CD14-positive monocyte (primary cell): ENCODE data around the gene USP15. TPM values are rescaled to one million over a fixed set of nuclear protein-coding genes. Genes with fewer than 3 reads are reported as not detected.
A peak's percentile ranks its signal among the peaks of the same experiment; 100 is the strongest.

Experiments
- DNase-seq, 3 donors: peaks; one replicate each; pipeline ENCODE4 v3.0.0-alpha.2; 2011 to 2022
- H2AFZ ChIP-seq: 2 replicates; pipeline ENCODE4 v1.6.0; 2012; ENCODE audit warnings: mild to moderate bottlenecking, low read depth, low read length, inconsistent platforms; ENCODE audit not compliant: insufficient read depth, poor library complexity, severe bottlenecking
- H3K27ac ChIP-seq, 2 donors: 1 replicate in 1 of 2; 2 replicates in 1 of 2; pipeline ENCODE4 v1.5.1; 2012 to 2013; ENCODE audit warnings: low read length in 2 of 2, control low read depth in 1 of 2, inconsistent platforms in 1 of 2, low read depth in 1 of 2, mild to moderate bottlenecking in 1 of 2
- H3K27me3 ChIP-seq, 2 donors: one replicate each; pipeline versions ENCODE4 v1.6.0 to v1.6.1; 2011 to 2013; ENCODE audit warnings: low read length in 2 of 2; ENCODE audit not compliant: control insufficient read depth in 2 of 2, insufficient read depth in 2 of 2
- H3K36me3 ChIP-seq, 2 donors: replicated peaks in 1 of 2; 1 replicate in 1 of 2; 2 replicates in 1 of 2; pipeline versions ENCODE4 v1.5.1 to v1.6.1; 2012 to 2013; ENCODE audit warnings: low read length in 2 of 2, control low read depth in 1 of 2, inconsistent platforms in 1 of 2, mild to moderate bottlenecking in 1 of 2; ENCODE audit not compliant: insufficient read depth in 2 of 2, control insufficient read depth in 1 of 2
- H3K4me1 ChIP-seq, 2 donors: 1 replicate in 1 of 2; 2 replicates in 1 of 2; pipeline versions ENCODE4 v1.5.1 to v1.6.1; 2012 to 2013; ENCODE audit warnings: low read length in 2 of 2, control low read depth in 1 of 2, inconsistent platforms in 1 of 2, mild to moderate bottlenecking in 1 of 2, moderate library complexity in 1 of 2; ENCODE audit not compliant: insufficient read depth in 2 of 2, control insufficient read depth in 1 of 2
- H3K4me2 ChIP-seq: replicated peaks from 2 replicates; pipeline ENCODE3; 2012; ENCODE audit warnings: low read length, moderate library complexity, mild to moderate bottlenecking; ENCODE audit not compliant: poor library complexity, severe bottlenecking; ENCODE audit errors: extremely low read depth
- H3K4me3 ChIP-seq, 3 experiments: fragments of 200-600 bp in 1 of 3; sonication (generic) in 1 of 3; replicated peaks in 1 of 3; 1 replicate in 2 of 3; 2 replicates in 1 of 3; pipeline ENCODE4 v1.5.1; 2011 to 2013; ENCODE audit warnings: low read length in 3 of 3, mild to moderate bottlenecking in 3 of 3, control low read depth in 2 of 3, low read depth in 2 of 3, inconsistent platforms in 1 of 3, moderate library complexity in 1 of 3
- H3K79me2 ChIP-seq: 2 replicates; pipeline ENCODE4 v1.6.0; 2012; ENCODE audit warnings: mild to moderate bottlenecking, control low read depth, inconsistent platforms, low read length, moderate library complexity; ENCODE audit not compliant: insufficient read depth
- H3K9ac ChIP-seq: 2 replicates; pipeline ENCODE4 v1.6.0; 2017; ENCODE audit warnings: low read length, mild to moderate bottlenecking; ENCODE audit not compliant: insufficient read depth, poor library complexity, severe bottlenecking
- H3K9me3 ChIP-seq, 2 donors: replicated peaks in 1 of 2; 1 replicate in 1 of 2; 2 replicates in 1 of 2; pipeline versions ENCODE4 v1.5.1 to v1.6.1; 2012 to 2013; ENCODE audit warnings: low read length in 2 of 2, control low read depth in 1 of 2; ENCODE audit not compliant: control insufficient read depth in 1 of 2, insufficient read depth in 1 of 2
- H4K20me1 ChIP-seq: 2 replicates; pipeline ENCODE4 v1.6.0; 2012; ENCODE audit warnings: mild to moderate bottlenecking, low read length, control low read depth, moderate library complexity; ENCODE audit not compliant: insufficient read depth
- H3K27ac Mint-ChIP-seq, 7 donors: one replicate each; pipeline ENCODE4 v1.8.0; 2020; ENCODE audit warnings: mild to moderate bottlenecking in 7 of 7, mixed read lengths in 7 of 7, moderate library complexity in 6 of 7, inconsistent platforms in 2 of 7
- H3K27me3 Mint-ChIP-seq, 3 donors: one replicate each; pipeline ENCODE4 v1.8.0; 2021 to 2022; ENCODE audit warnings: low read depth in 3 of 3, mild to moderate bottlenecking in 3 of 3, mixed read lengths in 3 of 3, moderate library complexity in 3 of 3, inconsistent platforms in 1 of 3
- H3K36me3 Mint-ChIP-seq, 2 donors: one replicate each; pipeline ENCODE4 v1.8.0; 2020; ENCODE audit warnings: mixed read lengths in 2 of 2, inconsistent platforms in 1 of 2, mild to moderate bottlenecking in 1 of 2
- H3K4me1 Mint-ChIP-seq: one replicate; pipeline ENCODE4 v1.8.0; 2020; ENCODE audit warnings: mild to moderate bottlenecking, mixed read lengths
- H3K4me3 Mint-ChIP-seq, 2 donors: one replicate each; pipeline ENCODE4 v1.8.0; 2020; ENCODE audit warnings: mild to moderate bottlenecking in 2 of 2, mixed read lengths in 2 of 2, moderate library complexity in 1 of 2
- H3K9me3 Mint-ChIP-seq, 7 donors: one replicate each; pipeline ENCODE4 v1.8.0; 2020 to 2022; ENCODE audit warnings: mixed read lengths in 7 of 7, mild to moderate bottlenecking in 6 of 7, moderate library complexity in 6 of 7, inconsistent platforms in 2 of 7
- WGBS: methylation state at CpG from one replicate; pipeline ENCODE4 v1.1.5; 2013; ENCODE audit warnings: missing lambda C conversion rate; ENCODE audit not compliant: insufficient coverage; 5-methylcytosine and 5-hydroxymethylcytosine counted together
- intact Hi-C, 2 donors: fragments of 100-400 bp; cut with micrococcal nuclease; formaldehyde crosslinking; loops; one replicate each; pipeline versions ENCODE4 v1.15.0 to v1.15.1; 2023
- polyA plus RNA-seq, 3 donors: library from polyadenylated mRNA; depleted of rRNA in 1 of 3; unstranded in 2 of 3; stranded (reverse) in 1 of 3; fragments of 300-500 nt in 2 of 3; fragments of >200 nt in 1 of 3; fragmentation: Illumina TruSeq in 2 of 3; gene quantifications; 1 replicate in 2 of 3; 2 replicates in 1 of 3; pipeline ENCODE4 v1.2.3, GENCODE V29; 2012 to 2021
- TF ChIP-seq, protein P1 (sequence below): fragments of 200-600 bp; IDR thresholded peaks from one replicate; pipeline ENCODE4 v1.8.0; 2022; ENCODE audit warnings: antibody characterized with exemption, mild to moderate bottlenecking

Gene USP15
- polyA plus RNA-seq, 3 donors = 146 to 449 (median 180) TPM

- H3K36me3 Mint-ChIP-seq = peaks cover 52 to 63% of the 10 kb centered on the region in 2 donors
- H3K4me3 Mint-ChIP-seq = no peak overlapping the region
- H3K27ac Mint-ChIP-seq = peak overlapping the region in 1 of 7 donors; percentile 20
Observed at GRCh38 chr12:62370189-62370588, 110.0 kb downstream of the USP15 start.

DNA sequence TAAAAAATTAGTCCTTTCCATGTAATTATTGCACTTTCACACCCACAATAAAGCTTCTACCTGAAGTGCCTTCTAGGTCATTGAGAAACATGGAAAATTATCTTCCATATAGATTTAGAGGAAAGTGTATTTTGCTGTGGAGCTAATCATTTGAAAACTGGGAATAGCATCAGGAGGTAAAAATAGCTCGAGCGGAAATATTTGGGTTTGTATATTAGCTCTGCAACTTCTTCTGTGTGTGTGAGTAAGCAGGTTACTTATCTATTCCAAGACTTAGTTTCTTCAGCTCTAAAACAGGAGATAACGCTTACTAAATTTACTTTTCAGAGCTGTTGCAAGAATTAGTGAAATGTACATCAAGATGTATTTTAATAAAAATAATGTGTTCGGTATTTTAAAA is 111.5 kb downstream of the USP15 start:
- Histone ChIP-seq H3K36me3 (peaks cover 32 to 72% of the 10 kb centered on the region in 2 donors), H4K20me1 (peaks cover 98% of the 10 kb centered on the region), H3K79me2 (peaks cover 94% of the 10 kb centered on the region), H3K4me2 (no peak overlapping the region), H3K4me1 (no peaks in the 10 kb centered on the region), H3K27ac (no peak overlapping the region), H3K4me3 (no peak overlapping the region), H2AFZ (no peak overlapping the region), H3K27me3 (no peaks in the 10 kb centered on the region), H3K9me3 (no peaks in the 10 kb centered on the region), H3K9ac (no peak overlapping the region)
- Mint-ChIP-seq H3K36me3 (peaks cover 45 to 55% of the 10 kb centered on the region in 2 donors), H3K27me3 (no peaks in the 10 kb centered on the region), H3K27ac (no peak overlapping the region), H3K4me1 (peaks cover 14% of the 10 kb centered on the region), H3K9me3 (no peaks in the 10 kb centered on the region), H3K4me3 (no peak overlapping the region)
- no CpG with 5 or more reads among the region's 4 CpGs for WGBS
- no peak for DNase-seq
- intact Hi-C loops = no loop called here
- TF ChIP-seq, protein P1, sequence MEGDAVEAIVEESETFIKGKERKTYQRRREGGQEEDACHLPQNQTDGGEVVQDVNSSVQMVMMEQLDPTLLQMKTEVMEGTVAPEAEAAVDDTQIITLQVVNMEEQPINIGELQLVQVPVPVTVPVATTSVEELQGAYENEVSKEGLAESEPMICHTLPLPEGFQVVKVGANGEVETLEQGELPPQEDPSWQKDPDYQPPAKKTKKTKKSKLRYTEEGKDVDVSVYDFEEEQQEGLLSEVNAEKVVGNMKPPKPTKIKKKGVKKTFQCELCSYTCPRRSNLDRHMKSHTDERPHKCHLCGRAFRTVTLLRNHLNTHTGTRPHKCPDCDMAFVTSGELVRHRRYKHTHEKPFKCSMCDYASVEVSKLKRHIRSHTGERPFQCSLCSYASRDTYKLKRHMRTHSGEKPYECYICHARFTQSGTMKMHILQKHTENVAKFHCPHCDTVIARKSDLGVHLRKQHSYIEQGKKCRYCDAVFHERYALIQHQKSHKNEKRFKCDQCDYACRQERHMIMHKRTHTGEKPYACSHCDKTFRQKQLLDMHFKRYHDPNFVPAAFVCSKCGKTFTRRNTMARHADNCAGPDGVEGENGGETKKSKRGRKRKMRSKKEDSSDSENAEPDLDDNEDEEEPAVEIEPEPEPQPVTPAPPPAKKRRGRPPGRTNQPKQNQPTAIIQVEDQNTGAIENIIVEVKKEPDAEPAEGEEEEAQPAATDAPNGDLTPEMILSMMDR = no peak

More at GRCh38 chr12:62370189-62370588, 110.0 kb downstream of the USP15 start:
- Histone ChIP-seq H3K9me3 (no peaks in the 10 kb centered on the region), H3K36me3 (peaks cover 24 to 62% of the 10 kb centered on the region in 2 donors), H2AFZ (no peak overlapping the region), H3K4me1 (no peaks in the 10 kb centered on the region), H3K4me3 (no peak overlapping the region), H3K27me3 (no peaks in the 10 kb centered on the region), H3K9ac (no peak overlapping the region), H3K79me2 (peaks cover 94% of the 10 kb centered on the region), H3K4me2 (no peak overlapping the region), H3K27ac (peak overlapping the region in 1 of 2 donors; percentile 49), H4K20me1 (peaks cover 97% of the 10 kb centered on the region)
- no peak for DNase-seq
- no CpG with 5 or more reads among the region's 3 CpGs for WGBS
- Mint-ChIP-seq H3K9me3 (no peaks in the 10 kb centered on the region), H3K27me3 (no peaks in the 10 kb centered on the region), H3K4me1 (peaks cover 27% of the 10 kb centered on the region)
- intact Hi-C loops = no loop called here
- TF ChIP-seq, protein P1 = no peak
